Neural progenitor cell (in vitro differentiated cells): ENCODE measurements around the gene MKRN3.

Experiments
- EZH2phosphoT487 ChIP-seq: fragments of 200-600 bp; sonication (generic); IDR thresholded peaks from 2 replicates; pipeline ENCODE4 v1.6.1; 2017; ENCODE audit warnings: antibody characterized with exemption
- TF ChIP-seq, protein P1 (sequence below): fragments of 200-600 bp; sonication (generic); IDR thresholded peaks from 2 replicates; pipeline ENCODE4 v1.5.1; 2017; ENCODE audit warnings: antibody characterized with exemption, mild to moderate bottlenecking

- TF ChIP-seq, protein P1, sequence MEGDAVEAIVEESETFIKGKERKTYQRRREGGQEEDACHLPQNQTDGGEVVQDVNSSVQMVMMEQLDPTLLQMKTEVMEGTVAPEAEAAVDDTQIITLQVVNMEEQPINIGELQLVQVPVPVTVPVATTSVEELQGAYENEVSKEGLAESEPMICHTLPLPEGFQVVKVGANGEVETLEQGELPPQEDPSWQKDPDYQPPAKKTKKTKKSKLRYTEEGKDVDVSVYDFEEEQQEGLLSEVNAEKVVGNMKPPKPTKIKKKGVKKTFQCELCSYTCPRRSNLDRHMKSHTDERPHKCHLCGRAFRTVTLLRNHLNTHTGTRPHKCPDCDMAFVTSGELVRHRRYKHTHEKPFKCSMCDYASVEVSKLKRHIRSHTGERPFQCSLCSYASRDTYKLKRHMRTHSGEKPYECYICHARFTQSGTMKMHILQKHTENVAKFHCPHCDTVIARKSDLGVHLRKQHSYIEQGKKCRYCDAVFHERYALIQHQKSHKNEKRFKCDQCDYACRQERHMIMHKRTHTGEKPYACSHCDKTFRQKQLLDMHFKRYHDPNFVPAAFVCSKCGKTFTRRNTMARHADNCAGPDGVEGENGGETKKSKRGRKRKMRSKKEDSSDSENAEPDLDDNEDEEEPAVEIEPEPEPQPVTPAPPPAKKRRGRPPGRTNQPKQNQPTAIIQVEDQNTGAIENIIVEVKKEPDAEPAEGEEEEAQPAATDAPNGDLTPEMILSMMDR: no peak
- TF ChIP-seq EZH2phosphoT487: no peak
Measured at GRCh38 chr15:23602124-23602523, 36.6 kb downstream of the MKRN3 start.
